Astrocyte (in vitro differentiated cells and primary cell): ENCODE data around the gene CREB5.

Experiments used
- EZH2 ChIP-seq: IDR thresholded peaks from 2 replicates; pipeline ENCODE4 v1.6.1; 2012; ENCODE audit warnings: mild to moderate bottlenecking, low read length, inconsistent platforms; ENCODE audit not compliant: insufficient read depth
- TF ChIP-seq, protein P1 (sequence below): IDR thresholded peaks from 2 replicates; pipeline ENCODE4 v1.5.1; 2011; ENCODE audit warnings: low read depth, mild to moderate bottlenecking, inconsistent platforms, low read length, moderate library complexity; ENCODE audit not compliant: insufficient read depth

DNA sequence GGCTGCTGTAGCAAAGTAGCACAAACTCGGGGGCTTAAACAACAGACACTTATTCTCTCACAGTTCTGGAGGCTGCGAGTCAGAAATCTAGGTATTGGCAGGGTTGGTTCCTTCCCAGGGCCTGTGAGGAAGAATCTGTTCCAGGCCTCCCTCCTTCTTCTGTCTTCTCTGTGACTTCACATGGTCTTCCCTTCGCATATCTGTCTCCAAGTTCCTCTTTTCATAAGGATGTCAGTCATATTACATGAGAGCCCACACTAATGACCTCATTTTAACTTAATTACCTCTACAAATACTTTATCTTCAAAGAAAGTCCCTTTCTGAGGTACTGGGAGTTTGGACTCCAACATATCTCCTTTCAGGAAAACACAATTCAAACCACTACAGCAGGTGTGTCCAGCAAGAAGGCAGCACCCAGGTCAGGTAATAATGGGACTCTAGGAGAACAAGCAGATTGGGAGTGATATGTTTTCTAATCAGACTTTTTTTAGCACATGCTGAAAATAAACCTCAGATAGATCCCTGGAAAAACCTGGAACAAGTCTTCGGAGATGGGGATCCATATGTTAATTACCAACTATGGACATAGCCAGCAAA is 11.7 kb downstream of the CREB5 start:
- TF ChIP-seq, protein P1, sequence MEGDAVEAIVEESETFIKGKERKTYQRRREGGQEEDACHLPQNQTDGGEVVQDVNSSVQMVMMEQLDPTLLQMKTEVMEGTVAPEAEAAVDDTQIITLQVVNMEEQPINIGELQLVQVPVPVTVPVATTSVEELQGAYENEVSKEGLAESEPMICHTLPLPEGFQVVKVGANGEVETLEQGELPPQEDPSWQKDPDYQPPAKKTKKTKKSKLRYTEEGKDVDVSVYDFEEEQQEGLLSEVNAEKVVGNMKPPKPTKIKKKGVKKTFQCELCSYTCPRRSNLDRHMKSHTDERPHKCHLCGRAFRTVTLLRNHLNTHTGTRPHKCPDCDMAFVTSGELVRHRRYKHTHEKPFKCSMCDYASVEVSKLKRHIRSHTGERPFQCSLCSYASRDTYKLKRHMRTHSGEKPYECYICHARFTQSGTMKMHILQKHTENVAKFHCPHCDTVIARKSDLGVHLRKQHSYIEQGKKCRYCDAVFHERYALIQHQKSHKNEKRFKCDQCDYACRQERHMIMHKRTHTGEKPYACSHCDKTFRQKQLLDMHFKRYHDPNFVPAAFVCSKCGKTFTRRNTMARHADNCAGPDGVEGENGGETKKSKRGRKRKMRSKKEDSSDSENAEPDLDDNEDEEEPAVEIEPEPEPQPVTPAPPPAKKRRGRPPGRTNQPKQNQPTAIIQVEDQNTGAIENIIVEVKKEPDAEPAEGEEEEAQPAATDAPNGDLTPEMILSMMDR = no peak
- no peak for TF ChIP-seq EZH2
